GM10847 (cell line): Measurements from ENCODE around the gene NYAP2.

Experiments used
- POLR2A ChIP-seq: IDR thresholded peaks from 2 replicates; pipeline ENCODE4 v1.6.1; 2011; ENCODE audit not compliant: insufficient read length; ENCODE audit errors: extremely low read depth

NYAP2 gene

GRCh38 chr2:225399504-225399903 is at the start of gene NYAP2:
Gene NYAP2 (plus strand): TSS chr2:225399710. CDS start chr2:225408881, 9,171 bp downstream.
- TF ChIP-seq POLR2A, result no peak

GRCh38 chr2:225353579-225354085 is 45.9 kb upstream of the NYAP2 start:
- TF ChIP-seq POLR2A, result no peak

GRCh38 chr2:225354281-225354774 is 45.2 kb upstream of the NYAP2 start:
- TF ChIP-seq POLR2A, result no peak

DNA sequence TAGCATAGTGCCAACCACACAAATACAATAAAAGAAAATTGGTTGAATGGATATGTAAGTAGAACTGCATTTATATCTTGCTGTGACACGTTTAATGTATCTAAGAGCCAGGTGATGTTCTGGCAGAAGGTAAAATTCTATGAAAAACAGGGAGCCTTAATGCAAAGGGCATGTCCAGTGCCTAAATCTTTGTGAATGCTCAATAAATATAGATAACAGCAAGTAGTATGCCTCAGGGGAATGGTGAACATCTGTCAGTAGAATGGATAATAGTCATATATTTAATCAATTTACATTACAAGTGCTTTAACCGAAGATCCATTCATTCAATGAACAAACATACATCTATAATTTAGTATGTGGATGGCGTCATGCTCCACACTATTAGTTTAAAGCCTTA is 43.7 kb upstream of the NYAP2 start:
- TF ChIP-seq POLR2A, result no peak

DNA sequence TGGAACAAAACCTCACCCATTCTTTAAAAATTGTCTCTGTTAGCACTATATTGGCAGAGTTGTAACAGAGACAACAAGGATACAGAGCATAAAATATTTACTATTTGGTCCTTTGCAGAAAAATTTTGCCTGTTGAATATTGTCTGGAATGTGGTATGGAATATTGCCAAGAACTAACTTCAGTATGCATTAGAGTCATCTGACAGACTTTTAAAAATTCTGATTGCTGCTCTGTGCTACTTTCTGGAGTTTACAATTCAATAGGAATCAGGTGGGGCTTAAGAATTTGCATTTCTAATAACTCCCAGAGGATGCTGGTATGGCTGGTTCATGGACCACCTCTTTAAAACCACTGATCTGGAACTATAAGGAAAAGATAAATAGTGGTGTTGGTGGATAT is 32.8 kb upstream of the NYAP2 start:
- no peak for TF ChIP-seq POLR2A

DNA sequence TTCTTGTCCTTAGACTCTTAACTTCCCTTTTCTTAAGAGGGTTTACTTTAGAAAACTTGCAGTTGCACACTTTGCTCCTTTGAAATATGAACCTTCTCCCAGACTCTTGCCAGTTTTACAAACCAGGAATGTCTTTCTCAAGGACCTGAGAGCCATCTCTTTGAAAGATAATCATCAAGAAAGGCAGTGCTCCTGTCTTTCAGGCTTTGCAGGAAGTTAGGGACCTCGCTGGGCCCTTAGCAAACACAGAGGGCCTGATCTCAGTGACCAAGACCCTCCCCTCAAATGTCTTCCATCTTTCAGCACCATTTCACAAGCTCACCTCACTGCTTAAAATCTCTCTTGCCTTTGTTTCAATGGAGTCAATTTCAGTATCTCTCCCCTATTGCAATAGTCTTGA is 32.0 kb upstream of the NYAP2 start:
- no peak for TF ChIP-seq POLR2A

- TF ChIP-seq POLR2A, result no peak
Observed at GRCh38 chr2:225378984-225379383, 20.5 kb upstream of the NYAP2 start.

GRCh38 chr2:225379856-225380255 is 19.7 kb upstream of the NYAP2 start:
- TF ChIP-seq POLR2A, result no peak

GRCh38 chr2:225381609-225382008 is 17.9 kb upstream of the NYAP2 start:
- no peak for TF ChIP-seq POLR2A

DNA sequence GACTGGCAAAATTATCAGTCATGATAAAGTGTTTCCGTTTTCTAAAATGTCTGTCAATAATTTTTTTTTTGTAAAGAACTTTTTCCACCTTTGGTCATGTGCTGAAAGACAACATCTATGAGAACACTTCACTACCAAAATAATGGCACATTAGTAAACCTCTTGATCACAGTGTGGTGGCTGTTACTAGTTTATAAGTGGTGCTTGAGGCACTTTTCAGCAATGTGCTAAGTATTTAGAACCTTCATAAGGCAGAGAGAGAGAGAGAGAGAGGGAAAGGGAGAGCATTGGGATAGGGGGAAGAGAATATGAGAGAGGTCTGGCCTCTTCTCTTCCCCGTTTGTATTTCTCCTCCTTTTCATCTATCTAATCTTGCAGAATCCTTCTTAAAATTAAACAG is 1.1 kb upstream of the NYAP2 start:
- TF ChIP-seq POLR2A, result no peak

DNA sequence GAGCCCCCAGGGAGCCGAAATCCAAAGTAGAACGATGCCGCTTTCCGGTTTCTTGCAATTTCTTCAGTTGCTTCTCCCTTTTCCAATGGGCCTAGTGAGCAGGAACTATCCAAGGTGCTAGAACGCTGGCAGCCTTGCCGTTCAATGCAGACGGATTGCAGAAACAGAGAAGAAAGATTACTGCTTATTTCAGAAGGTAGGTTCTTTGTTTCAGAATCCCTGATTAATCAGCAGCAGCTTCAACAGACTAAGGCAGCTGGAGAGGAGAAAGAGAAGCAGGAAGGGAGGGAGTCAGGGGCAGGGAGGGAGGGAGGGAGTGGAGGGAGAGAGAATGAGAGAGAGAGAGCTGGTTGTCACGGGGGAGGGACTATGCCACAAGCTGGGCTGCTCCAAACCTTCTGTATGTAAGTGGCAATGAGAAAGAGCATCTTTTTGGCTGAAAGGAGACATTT is 576 bp downstream of the NYAP2 start:
- no peak for TF ChIP-seq POLR2A

DNA sequence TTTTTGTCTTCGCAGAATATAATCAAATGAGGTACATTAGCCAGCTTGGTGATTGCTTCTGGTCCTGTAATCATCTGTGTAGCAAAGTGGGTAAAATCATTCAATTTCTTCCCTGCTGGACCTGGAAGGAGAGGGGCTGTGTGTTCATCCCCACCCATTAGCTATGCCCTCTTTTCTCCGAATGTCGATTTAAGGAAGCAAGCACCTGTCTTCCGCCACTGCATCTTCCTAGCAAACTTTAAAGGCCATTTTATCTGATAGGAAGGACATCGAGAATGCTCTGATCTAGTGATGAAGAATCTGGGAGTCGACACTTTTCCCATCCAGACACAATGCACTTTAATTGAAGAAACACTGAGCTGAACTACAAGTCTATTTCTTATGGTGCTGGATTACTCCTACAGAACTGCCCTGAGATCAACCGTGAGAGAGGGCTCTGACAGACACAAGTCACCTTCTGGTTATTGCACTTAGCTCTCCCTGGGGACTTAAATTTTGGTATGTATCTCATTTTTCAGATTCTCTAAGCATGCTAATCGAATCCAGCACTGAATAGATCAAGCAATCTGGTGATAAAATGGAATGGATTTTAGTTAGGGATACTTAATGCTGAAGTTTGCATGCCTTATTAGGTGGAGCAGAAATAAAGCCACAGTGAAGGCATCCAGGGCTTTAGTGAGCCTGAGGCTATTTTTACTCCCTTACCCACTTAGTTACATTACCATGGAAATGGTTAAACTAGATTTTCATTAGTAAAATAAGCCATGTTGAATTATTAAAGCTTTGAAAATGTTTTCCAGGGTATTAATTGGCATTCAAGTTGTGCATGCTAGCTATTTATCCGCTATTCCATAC is 1.3 kb downstream of the NYAP2 start:
- no peak for TF ChIP-seq POLR2A

DNA sequence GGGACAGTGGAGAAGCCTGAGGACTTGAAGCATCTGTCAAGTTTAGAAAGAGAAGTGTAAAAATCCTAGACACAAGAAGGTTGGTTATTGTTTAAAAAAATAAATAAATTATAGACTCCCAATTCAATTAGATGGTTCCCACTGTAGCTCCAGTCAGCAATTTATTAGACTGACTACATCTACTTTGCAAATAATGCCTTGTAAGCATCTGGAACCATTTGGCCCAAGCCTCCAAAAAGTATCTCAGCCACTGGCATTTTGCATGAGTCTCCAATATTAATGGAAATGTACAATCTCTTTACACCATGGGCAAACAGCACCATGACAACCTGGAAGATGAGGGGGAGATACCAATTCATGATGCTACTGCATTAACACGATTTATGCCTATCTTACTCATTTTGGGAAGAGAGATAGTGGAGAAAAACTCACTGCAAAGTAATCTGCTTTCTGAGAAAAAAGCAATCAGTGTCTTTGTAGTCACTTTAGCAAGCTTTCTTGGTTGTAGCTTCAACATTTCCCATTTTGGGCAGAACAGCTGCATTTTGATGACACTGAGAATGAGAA is 2.8 kb downstream of the NYAP2 start:
- TF ChIP-seq POLR2A, result no peak

GRCh38 chr2:225411452-225411851 is 11.9 kb downstream of the NYAP2 start:
- TF ChIP-seq POLR2A, result no peak

GRCh38 chr2:225413786-225414185 is 14.3 kb downstream of the NYAP2 start:
- TF ChIP-seq POLR2A, result no peak

DNA sequence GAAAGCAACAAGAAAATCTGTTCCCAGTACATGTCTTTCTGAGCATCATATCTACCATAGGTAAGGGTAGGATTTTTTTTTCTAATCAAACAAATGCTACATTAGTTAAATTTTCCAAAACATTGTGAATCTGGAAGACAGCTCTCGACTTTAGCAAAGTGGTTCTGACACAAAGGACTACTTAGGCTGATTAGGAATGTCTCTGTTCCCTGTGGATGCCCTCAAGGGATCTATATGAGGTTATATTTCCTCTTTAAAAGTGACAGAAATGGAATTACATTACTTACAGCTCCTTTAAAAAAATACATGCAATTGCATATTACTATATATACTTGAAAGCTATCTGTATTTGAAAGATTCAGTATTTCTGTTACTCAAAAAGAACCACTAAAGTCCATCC is 15.4 kb downstream of the NYAP2 start:
- no peak for TF ChIP-seq POLR2A

- no peak for TF ChIP-seq POLR2A
Observed at GRCh38 chr2:225415341-225415740, 15.8 kb downstream of the NYAP2 start.

- TF ChIP-seq POLR2A, result no peak
Observed at GRCh38 chr2:225415792-225416191, 16.3 kb downstream of the NYAP2 start.
